ENCODE data around the gene GRIK4. TPM values are rescaled to one million over a fixed set of nuclear protein-coding genes. Genes with fewer than 3 reads are reported as not detected.

The GRIK4 gene
- total RNA-seq, 1 experiment from 2014 or later: not detected

DNA sequence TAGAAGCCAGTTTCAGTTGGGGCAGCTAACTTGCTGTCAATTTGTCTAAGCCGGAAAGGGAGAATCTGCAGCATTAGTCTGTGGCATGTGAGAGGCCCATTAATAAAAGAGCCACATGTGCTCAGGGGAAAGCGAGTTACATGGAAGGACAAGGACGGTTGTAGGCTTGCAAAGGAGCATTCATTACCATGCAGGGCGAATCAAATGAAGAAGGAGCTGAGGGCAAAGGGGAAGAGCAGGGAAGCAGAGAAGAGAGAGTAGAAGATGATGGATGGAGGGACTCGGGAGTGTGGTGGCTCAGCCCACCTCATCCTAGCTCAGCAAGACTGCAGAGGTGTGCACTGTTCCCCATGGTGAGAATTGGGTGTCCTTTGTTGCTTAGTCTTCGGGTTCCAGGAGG is 359.6 kb downstream of the GRIK4 start:
- Histone ChIP-seq H2AFZ (no peak overlapping the region), H3K9me3 (ENCODE audit: insufficient read depth, low read depth) (no peaks in the 10 kb centered on the region), H3K9me2 (ENCODE audit: insufficient read depth) (no peaks in the 10 kb centered on the region; the same call in 1 of the 2 replicates), H3K4me2 (no peak overlapping the region), H3K4me3 (no peak overlapping the region), H3K79me2 (ENCODE audit: low read depth) (no peaks in the 10 kb centered on the region), H3K27me3 (ENCODE audit: insufficient read depth, low read depth) (no peaks in the 10 kb centered on the region), H3F3A (ENCODE audit: insufficient read depth, low read depth) (peaks cover 9% of the 10 kb centered on the region; the same call in 1 of the 2 replicates), H3K4me1 (replicated peaks; ENCODE audit: insufficient read depth) (peaks cover 21% of the 10 kb centered on the region), H4K20me1 (ENCODE audit: insufficient read depth) (no peaks in the 10 kb centered on the region), H3K27ac (no peak overlapping the region), H3K36me3 (ENCODE audit: low read depth) (no peaks in the 10 kb centered on the region)
- intact Hi-C loops (cut with micrococcal nuclease; ENCODE audit: unreplicated experiment): no loop called here
- no peak for DNase-seq
- ChIA-PET CTCF (no interaction called here), POLR2A (ENCODE audit: unreplicated experiment) (no interaction called here)
- no peak for TF ChIP-seq EZH2 (IDR thresholded peaks at IDR 0.05; ENCODE audit: low read depth)
- TF ChIP-seq, protein P1, sequence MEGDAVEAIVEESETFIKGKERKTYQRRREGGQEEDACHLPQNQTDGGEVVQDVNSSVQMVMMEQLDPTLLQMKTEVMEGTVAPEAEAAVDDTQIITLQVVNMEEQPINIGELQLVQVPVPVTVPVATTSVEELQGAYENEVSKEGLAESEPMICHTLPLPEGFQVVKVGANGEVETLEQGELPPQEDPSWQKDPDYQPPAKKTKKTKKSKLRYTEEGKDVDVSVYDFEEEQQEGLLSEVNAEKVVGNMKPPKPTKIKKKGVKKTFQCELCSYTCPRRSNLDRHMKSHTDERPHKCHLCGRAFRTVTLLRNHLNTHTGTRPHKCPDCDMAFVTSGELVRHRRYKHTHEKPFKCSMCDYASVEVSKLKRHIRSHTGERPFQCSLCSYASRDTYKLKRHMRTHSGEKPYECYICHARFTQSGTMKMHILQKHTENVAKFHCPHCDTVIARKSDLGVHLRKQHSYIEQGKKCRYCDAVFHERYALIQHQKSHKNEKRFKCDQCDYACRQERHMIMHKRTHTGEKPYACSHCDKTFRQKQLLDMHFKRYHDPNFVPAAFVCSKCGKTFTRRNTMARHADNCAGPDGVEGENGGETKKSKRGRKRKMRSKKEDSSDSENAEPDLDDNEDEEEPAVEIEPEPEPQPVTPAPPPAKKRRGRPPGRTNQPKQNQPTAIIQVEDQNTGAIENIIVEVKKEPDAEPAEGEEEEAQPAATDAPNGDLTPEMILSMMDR (conservative IDR thresholded peaks at IDR 0.05): no peak
- no TSS peak for BruUV-seq (replicated peaks)

DNA sequence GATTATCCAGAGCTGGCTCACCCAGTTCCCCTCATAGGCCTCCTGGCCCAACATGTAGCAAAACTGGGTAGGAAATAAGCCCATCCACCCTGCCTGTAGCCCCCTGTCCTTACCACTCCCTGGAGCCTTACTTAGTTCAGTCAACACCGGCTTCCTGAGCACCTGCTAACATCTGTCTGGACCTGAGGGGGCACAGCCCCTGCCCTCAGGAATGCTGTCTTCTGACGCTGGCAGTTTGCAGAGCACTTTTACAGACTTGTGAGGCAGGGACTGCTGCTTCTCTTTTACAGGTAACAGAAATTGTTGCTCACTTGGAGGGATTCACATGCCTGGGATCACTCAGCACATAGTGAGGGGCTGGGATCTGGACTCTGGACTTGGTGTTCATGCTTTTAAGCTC is 360.4 kb downstream of the GRIK4 start:
- Histone ChIP-seq H2AFZ (no peak overlapping the region), H3K9me2 (ENCODE audit: insufficient read depth) (peaks cover 3% of the 10 kb centered on the region; the same call in 1 of the 2 replicates), H3K36me3 (ENCODE audit: low read depth) (no peaks in the 10 kb centered on the region), H3K27ac (no peak overlapping the region), H4K20me1 (ENCODE audit: insufficient read depth) (no peaks in the 10 kb centered on the region), H3K27me3 (ENCODE audit: insufficient read depth, low read depth) (no peaks in the 10 kb centered on the region), H3F3A (ENCODE audit: insufficient read depth, low read depth) (peaks cover 9% of the 10 kb centered on the region; the same call in 1 of the 2 replicates), H3K4me1 (replicated peaks; ENCODE audit: insufficient read depth) (peaks cover 18% of the 10 kb centered on the region), H3K9me3 (ENCODE audit: insufficient read depth, low read depth) (no peaks in the 10 kb centered on the region), H3K4me2 (no peak overlapping the region), H3K79me2 (ENCODE audit: low read depth) (no peaks in the 10 kb centered on the region), H3K4me3 (no peak overlapping the region)
- POLR2A ChIA-PET (ENCODE audit: unreplicated experiment): no interaction called here
- no peak for TF ChIP-seq EZH2 (IDR thresholded peaks at IDR 0.05; ENCODE audit: low read depth)
- TF ChIP-seq, protein P1 (conservative IDR thresholded peaks at IDR 0.05): no peak
- no TSS peak for BruUV-seq (replicated peaks)
- CTCF ChIA-PET: no interaction called here
- DNase-seq: no peak
- intact Hi-C loops (cut with micrococcal nuclease; ENCODE audit: unreplicated experiment): no loop called here

DNA sequence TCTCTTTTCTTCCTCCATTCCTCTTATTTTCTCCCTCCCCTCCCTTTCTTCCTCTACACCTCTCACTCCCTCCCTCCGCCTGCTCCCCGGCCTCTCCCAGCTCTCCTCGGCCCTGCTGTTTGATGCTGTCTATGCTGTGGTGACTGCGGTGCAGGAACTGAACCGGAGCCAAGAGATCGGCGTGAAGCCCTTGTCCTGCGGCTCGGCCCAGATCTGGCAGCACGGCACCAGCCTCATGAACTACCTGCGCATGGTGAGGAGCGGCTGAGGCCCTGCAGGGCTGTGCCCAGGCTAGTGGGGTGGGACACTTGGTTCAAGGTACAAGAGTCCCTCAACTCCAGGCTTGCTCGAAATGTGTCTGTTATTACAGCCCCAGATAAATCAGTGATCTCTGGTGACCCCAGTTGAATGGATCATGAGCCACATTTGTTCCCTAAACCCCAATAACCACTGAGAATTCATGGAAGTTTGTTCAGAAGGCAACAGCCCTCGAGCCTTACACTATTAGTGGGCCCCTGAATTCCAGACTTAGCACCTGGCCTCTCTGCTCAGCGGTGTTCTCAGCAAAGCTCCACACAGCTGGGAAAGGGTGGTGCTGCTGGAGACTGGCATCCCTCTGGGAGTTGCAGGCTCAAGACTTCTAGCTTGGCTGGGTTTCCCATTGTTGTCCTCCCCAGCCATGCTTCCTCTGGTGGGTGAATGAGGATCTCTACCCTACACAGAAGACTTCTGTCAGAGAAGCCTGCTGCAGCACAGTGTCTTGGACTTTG is 362.6 kb downstream of the GRIK4 start:
- no TSS peak for BruUV-seq (replicated peaks)
- no peaks in the 10 kb centered on the region for H3K79me2 ChIP-seq (ENCODE audit: low read depth)
- no peak overlapping the region for H3K4me3 ChIP-seq
- no peak overlapping the region for H3K4me2 ChIP-seq
- H3K36me3 ChIP-seq (ENCODE audit: low read depth): no peaks in the 10 kb centered on the region
- H3F3A ChIP-seq (ENCODE audit: insufficient read depth, low read depth): no peaks in the 10 kb centered on the region
- H2AFZ ChIP-seq: no peak overlapping the region
- CTCF ChIA-PET: no interaction called here
- no peak for DNase-seq
- H3K9me3 ChIP-seq (ENCODE audit: insufficient read depth, low read depth): no peaks in the 10 kb centered on the region
- TF ChIP-seq EZH2 (IDR thresholded peaks at IDR 0.05; ENCODE audit: low read depth): no peak
- TF ChIP-seq, protein P1 (conservative IDR thresholded peaks at IDR 0.05): no peak
- peaks cover 3% of the 10 kb centered on the region; the same call in 1 of the 2 replicates for H3K9me2 ChIP-seq (ENCODE audit: insufficient read depth)
- H3K27me3 ChIP-seq (ENCODE audit: insufficient read depth, low read depth): no peaks in the 10 kb centered on the region
- intact Hi-C loops (cut with micrococcal nuclease; ENCODE audit: unreplicated experiment): no loop called here
- POLR2A ChIA-PET (ENCODE audit: unreplicated experiment): no interaction called here
- no peaks in the 10 kb centered on the region for H3K4me1 ChIP-seq (replicated peaks; ENCODE audit: insufficient read depth)
- H4K20me1 ChIP-seq (ENCODE audit: insufficient read depth): no peaks in the 10 kb centered on the region
- H3K27ac ChIP-seq: no peak overlapping the region
